GM12873 (cell line): ENCODE measurements around the gene TOMM6.

Experiments used
- CTCF ChIP-seq: IDR thresholded peaks from 2 replicates; pipeline ENCODE4 v1.5.1; 2012; ENCODE audit warnings: low read depth, mild to moderate bottlenecking, moderate library complexity, low read length, control low read depth; ENCODE audit not compliant: insufficient read depth; ENCODE audit errors: missing control alignments

Gene TOMM6

GRCh38 chr6:41813469-41813868 lies 26.0 kb downstream of the TOMM6 start:
- TF ChIP-seq CTCF, result no peak

DNA sequence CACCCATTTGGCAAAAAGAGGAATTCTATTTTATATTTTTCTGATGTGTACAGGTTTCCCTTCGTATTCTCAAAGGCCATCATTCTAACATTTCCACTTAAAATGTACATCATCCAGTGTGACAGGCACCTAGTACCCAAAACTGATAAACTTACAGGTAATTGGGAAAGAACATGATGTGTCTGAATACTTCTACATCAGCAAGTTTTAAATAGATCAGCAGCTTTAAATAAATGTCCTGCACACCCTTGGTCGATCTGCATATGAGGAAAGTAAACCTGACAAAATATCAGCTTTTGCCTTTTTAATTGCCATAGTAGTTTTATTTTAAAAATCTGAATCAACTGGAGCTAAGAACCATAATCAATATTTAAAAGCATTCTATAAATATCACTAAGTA lies 26.5 kb downstream of the TOMM6 start:
- no peak for TF ChIP-seq CTCF

DNA sequence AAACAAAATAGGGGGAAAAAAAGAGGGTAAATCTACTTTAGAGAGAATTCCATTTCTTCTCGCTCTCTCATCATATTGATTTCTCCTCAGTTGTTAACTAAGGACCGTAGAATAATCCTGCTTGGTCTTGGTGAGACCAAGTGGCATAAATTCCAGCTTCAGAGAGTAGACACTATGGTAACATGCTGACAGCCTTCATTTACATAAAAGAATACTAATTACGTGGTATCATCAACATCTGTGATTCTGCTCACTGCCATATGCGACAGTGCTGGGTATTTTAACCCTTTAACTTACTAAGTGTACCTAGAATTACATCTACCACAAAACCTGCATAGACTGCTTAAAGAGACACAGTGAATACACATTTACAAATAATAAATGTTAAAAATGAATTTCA lies 27.1 kb downstream of the TOMM6 start:
- no peak for TF ChIP-seq CTCF

DNA sequence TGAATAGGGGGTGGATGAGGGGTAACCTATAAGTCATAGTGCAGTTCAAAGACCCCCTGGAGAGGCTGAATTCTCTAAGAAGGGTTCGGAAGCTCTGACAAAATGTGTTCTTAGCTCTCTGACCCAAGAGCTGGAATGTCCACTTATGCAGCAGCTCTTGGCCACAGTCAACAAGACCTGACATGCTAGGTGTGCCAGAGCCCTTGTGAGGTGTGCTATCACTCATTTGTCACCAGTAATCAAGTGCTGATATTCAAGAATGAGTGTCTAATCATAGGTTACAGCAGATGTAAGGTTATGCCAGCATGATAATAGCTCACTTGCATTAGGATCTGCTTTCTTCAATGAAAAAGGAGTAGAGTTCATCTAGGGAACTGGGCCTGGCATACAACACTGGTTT lies 28.1 kb downstream of the TOMM6 start:
- no peak for TF ChIP-seq CTCF

- no peak for TF ChIP-seq CTCF
These were observed 31.0 kb downstream of the TOMM6 start for GRCh38 chr6:41818271-41819054.

DNA sequence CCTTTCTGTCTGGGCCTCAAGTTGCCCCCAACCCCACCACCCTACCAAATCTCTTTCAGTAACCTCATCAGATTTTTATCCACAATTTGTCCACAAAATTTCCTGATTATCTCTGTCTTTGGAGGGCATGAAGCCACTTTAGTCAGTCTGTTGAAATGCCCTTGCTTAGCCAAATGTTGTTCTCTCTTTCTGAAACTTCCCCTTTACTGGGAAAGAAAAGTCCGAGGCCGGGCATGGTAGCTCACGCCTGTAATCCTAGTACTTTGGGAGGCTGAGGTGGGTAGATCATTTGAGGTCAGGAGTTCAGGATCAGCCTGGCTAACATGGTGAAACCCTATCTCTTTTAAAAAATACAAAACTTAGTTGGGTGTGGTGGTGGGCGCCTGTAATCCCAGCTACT lies 33.8 kb downstream of the TOMM6 start:
- no peak for TF ChIP-seq CTCF

GRCh38 chr6:41822021-41822420 lies 34.5 kb downstream of the TOMM6 start:
- TF ChIP-seq CTCF, result no peak
